Fibroblast of mammary gland (primary cell): Measurements from ENCODE around the gene SLC6A19.

Source experiments
- DNase-seq: peaks from one replicate; pipeline ENCODE4 v3.0.0-alpha.2; 2010; ENCODE audit warnings: low read depth
- H3K4me3 ChIP-seq: 2 replicates; pipeline ENCODE4 v1.5.1; 2011; ENCODE audit warnings: low read depth, mild to moderate bottlenecking, low read length, moderate library complexity; ENCODE audit not compliant: control insufficient read depth
- TF ChIP-seq, protein P1 (sequence below): conservative IDR thresholded peaks from 2 replicates; pipeline ENCODE4 v1.5.1; 2011; ENCODE audit warnings: low read depth, low read length, inconsistent platforms; ENCODE audit not compliant: control insufficient read depth, insufficient read depth

The SLC6A19 gene

DNA sequence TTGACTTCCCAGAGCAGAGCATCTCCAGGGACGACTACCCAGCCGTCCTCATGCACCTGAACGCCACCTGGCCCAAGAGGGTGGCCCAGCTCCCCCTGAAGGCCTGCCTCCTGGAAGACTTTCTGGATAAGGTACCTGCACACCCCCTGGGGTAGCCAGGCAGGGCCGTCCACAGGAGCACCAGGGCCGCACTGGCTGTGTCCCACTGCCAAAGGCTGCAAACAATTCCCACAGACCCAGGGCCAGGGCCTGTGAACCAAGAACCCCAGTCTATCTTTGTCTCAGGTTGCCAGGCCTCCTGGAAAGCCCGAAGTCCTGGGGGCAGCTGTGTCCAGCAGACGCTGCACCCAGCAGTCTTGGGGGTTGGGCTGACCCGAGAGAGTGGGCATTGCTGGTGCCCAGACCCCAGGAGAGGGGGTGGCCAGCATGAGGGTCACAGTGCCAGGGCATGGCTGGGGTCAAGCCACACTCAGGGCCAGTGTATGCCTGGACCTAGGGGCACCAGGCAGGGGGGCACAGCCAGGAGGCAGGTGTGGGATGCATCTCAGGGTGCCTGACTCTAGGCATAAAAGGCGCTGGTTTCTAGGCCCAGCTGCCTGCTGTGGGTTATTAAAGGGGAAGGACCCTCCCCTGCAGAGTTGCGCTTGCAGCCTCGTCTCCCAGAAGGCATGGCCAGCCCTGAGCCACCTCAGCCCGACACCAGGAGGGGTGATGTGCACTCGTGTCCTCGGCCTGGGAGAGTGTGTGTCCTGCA is 41.5 kb downstream of the SLC6A19 start:
- TF ChIP-seq, protein P1, sequence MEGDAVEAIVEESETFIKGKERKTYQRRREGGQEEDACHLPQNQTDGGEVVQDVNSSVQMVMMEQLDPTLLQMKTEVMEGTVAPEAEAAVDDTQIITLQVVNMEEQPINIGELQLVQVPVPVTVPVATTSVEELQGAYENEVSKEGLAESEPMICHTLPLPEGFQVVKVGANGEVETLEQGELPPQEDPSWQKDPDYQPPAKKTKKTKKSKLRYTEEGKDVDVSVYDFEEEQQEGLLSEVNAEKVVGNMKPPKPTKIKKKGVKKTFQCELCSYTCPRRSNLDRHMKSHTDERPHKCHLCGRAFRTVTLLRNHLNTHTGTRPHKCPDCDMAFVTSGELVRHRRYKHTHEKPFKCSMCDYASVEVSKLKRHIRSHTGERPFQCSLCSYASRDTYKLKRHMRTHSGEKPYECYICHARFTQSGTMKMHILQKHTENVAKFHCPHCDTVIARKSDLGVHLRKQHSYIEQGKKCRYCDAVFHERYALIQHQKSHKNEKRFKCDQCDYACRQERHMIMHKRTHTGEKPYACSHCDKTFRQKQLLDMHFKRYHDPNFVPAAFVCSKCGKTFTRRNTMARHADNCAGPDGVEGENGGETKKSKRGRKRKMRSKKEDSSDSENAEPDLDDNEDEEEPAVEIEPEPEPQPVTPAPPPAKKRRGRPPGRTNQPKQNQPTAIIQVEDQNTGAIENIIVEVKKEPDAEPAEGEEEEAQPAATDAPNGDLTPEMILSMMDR: no peak
- H3K4me3 ChIP-seq: no peak overlapping the region
- DNase-seq: no peak

DNA sequence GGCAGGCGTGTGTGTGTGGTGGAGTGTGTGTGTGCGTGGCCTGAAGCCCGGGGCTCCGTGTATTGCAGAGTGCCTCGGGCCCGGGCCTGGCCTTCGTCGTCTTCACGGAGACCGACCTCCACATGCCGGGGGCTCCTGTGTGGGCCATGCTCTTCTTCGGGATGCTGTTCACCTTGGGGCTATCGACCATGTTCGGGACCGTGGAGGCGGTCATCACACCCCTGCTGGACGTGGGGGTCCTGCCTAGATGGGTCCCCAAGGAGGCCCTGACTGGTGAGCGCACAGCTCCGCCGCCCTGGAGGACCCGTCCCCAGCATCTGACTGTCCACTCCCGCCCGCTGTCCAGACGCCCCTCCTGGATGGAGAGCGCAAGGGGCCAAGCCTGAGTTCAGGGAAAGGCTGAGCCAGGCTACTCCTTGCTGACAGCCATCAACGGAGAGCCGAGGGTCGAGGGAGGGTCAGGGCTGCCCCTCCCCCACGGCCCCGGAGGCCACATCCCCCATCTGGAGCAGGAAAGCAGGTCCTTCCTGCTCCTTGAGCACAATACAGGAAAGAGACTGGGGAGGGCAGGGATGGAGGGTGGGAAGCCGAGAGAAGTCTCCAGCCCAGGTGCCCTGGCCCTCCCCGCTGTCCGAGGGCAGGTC is 42.2 kb downstream of the SLC6A19 start:
- H3K4me3 ChIP-seq: no peak overlapping the region
- DNase-seq: no peak
- TF ChIP-seq, protein P1: no peak

DNA sequence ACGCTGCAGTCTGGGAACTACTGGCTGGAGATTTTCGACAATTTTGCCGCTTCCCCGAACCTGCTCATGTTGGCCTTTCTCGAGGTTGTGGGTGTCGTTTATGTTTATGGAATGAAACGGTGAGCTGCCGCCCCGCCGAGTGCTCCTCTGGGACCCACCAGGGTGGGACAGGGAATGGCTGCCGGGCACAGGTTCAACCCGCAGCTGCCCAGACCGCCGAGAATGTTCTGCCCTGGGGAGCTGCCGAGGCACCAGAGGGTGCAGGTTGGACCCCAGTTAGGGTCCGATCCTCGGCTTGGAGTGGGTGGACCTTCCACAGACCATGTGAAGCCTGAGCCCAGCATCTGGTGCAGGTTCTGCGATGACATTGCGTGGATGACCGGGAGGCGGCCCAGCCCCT is 42.9 kb downstream of the SLC6A19 start:
- H3K4me3 ChIP-seq: no peak overlapping the region

DNA sequence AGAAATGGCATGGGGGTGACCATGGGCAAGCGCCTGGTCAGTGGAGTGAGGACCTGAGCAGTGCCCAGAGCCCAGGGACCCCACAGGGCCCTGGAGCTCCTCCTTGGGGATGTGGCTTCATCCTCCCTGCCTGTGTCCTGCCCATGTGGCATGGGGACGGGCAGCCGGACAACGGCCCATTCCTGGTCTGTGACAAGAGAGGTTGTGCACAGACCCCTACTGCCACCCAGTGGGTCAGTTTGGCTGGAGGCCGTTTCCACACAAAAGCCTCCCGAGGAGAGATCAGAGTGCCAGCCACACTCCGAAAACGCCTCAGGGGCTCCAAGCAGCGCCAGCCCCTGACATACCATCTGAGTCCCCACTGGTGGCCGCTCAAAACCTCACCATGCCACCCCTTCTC is 43.6 kb downstream of the SLC6A19 start:
- no peak overlapping the region for H3K4me3 ChIP-seq
- DNase-seq: no peak
- TF ChIP-seq, protein P1: no peak

More for the DNA sequence above, 42.9 kb downstream of the SLC6A19 start:
- DNase-seq: no peak
- TF ChIP-seq, protein P1: no peak

DNA sequence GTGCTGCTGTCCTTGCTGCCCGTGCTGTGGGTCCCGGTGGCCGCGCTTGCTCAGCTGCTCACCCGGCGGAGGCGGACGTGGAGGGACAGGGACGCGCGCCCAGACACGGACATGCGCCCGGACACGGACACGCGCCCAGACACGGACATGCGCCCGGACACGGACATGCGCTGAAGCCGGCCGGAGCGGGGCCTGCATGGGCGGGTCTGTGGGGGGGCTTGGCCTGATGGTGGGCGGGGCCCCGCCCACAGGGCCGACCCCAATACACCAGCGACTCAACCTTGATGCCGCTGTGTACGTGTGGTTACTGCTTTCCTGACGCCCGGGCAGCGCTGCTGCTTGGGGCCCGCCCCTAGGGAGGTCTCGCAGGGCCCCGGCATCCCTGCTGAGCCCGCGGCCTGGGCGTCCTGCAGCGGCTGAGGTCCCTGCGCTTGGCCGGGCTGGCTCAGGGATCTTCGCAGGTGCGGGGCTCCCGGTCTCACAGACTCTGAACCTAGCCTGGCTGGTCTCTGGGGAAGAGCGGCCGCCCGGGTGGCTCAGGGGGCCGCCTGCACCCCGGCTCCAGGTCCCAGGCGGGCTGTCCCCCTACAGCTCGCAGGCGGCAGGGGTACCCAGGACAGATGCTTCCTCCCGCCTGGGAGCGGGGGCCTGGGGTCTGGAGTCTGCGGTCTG is 44.6 kb downstream of the SLC6A19 start:
- TF ChIP-seq, protein P1: no peak
- H3K4me3 ChIP-seq: no peak overlapping the region
- no peak for DNase-seq

DNA sequence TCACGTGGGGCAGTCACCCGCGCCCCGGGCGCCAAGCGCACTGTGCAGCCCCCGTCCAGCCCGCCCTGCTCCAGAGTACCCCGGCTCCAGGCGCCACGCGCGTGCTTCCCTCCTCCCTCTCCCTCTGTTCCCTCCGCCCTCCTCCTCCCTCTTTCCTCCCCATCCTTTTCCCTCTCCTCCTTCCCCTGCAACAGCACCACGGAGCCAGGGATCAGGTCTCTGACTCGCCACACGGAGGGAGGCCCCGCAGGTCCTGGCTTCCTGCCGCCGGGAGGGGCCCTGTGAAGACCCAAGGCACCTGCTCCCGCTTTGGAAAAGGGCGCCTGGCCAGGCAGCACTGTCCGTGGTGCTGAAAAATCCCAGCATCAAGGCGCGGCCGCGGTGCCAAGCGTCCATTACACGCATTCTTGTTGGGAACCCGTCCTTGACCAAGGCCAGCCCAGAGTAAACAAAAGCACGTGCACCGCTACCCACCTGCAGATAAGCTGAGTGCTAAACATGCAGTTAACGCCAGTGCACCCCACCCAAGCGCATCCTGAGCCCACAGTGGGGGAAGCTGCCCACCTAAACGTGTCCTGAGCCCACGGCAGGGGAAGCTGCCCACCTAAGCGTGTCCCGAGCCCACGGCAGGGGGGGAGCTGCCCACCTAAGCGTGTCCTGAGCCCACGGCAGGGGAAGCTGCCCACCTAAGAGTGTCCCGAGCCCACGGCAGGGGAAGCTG is 45.5 kb downstream of the SLC6A19 start:
- H3K4me3 ChIP-seq: no peak overlapping the region
- TF ChIP-seq, protein P1: no peak
- peak; percentile 4 for DNase-seq
